ENCODE measurements around the gene COPG1.

DNA sequence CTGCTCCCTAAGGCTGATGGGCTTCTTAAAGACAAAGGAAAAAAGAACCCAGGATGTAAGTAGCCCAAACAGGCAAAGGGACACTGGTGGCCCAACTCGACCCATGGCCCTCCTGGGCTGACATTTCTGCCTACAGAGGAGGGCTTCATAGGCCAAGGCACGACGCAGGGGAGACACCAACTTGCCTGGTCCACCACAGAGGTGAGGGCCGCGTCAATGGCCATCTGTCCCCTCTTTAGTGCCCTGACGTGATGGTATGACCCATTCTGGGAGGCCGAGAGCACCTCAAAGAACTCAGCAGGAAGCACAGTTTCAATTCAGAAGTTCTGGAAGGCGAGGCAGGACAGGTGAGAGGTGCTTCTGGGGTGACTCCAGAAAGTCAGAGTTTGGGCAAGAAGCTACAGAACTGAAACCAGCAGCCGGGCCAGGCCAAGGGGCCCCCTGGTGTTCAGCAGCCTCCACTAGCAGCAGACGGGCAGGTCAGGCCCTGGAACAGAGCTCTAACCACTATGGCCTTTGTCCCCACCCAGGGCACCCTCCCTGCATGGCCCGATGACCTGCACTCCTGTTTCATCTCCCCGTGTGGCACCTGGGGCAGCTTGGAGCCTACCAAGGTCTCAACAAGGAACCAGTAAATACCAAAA, 74.4 kb downstream of the COPG1 start:
- TF ChIP-seq, protein P1, sequence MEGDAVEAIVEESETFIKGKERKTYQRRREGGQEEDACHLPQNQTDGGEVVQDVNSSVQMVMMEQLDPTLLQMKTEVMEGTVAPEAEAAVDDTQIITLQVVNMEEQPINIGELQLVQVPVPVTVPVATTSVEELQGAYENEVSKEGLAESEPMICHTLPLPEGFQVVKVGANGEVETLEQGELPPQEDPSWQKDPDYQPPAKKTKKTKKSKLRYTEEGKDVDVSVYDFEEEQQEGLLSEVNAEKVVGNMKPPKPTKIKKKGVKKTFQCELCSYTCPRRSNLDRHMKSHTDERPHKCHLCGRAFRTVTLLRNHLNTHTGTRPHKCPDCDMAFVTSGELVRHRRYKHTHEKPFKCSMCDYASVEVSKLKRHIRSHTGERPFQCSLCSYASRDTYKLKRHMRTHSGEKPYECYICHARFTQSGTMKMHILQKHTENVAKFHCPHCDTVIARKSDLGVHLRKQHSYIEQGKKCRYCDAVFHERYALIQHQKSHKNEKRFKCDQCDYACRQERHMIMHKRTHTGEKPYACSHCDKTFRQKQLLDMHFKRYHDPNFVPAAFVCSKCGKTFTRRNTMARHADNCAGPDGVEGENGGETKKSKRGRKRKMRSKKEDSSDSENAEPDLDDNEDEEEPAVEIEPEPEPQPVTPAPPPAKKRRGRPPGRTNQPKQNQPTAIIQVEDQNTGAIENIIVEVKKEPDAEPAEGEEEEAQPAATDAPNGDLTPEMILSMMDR (IDR thresholded peaks at IDR 0.05) = no peak
- TF ChIP-seq POLR2A (IDR thresholded peaks at IDR 0.05) = no peak
